HEK293 (cell line): ENCODE measurements around the gene NF2.

Experiments
- KLF1 ChIP-seq: fragments of 450-650 bp; formaldehyde crosslinking; IDR thresholded peaks from 2 replicates; pipeline ENCODE4 v1.5.1; 2016; ENCODE audit warnings: missing biosample characterization, missing genetic modification characterization
- SETDB1 ChIP-seq: IDR thresholded peaks from one replicate; pipeline ENCODE4 v1.6.1; 2017; ENCODE audit warnings: mild to moderate bottlenecking, low read length, moderate library complexity, mixed read lengths; ENCODE audit not compliant: insufficient read length
- ZBTB1 ChIP-seq: fragments of 450-650 bp; formaldehyde crosslinking; IDR thresholded peaks from 2 replicates; pipeline ENCODE4 v1.5.1; 2016; ENCODE audit warnings: missing biosample characterization, missing genetic modification characterization
- ZFP41 ChIP-seq: fragments of 450-650 bp; formaldehyde crosslinking; IDR thresholded peaks from 2 replicates; pipeline ENCODE4 v1.5.1; 2016; ENCODE audit warnings: missing biosample characterization, missing genetic modification characterization, borderline replicate concordance
- ZNF132 ChIP-seq: fragments of 450-650 bp; formaldehyde crosslinking; IDR thresholded peaks from 2 replicates; pipeline ENCODE4 v1.5.1; 2017; ENCODE audit warnings: missing biosample characterization, missing genetic modification characterization, borderline replicate concordance
- ZNF155 ChIP-seq: fragments of 450-650 bp; formaldehyde crosslinking; IDR thresholded peaks from 2 replicates; pipeline ENCODE4 v1.5.1; 2016; ENCODE audit warnings: missing biosample characterization, missing genetic modification characterization
- ZNF157 ChIP-seq: fragments of 450-650 bp; formaldehyde crosslinking; IDR thresholded peaks from 2 replicates; pipeline ENCODE4 v1.5.1; 2016; ENCODE audit warnings: missing biosample characterization, missing genetic modification characterization
- ZNF23 ChIP-seq: fragments of 450-650 bp; formaldehyde crosslinking; IDR thresholded peaks from 2 replicates; pipeline ENCODE4 v1.5.1; 2016; ENCODE audit warnings: missing biosample characterization, missing genetic modification characterization, borderline replicate concordance
- ZNF335 ChIP-seq: fragments of 450-650 bp; formaldehyde crosslinking; conservative IDR thresholded peaks from 2 replicates; pipeline ENCODE4 v1.5.1; 2016; ENCODE audit warnings: missing biosample characterization, missing genetic modification characterization
- ZNF350 ChIP-seq: fragments of 450-650 bp; formaldehyde crosslinking; IDR thresholded peaks from 2 replicates; pipeline ENCODE4 v1.5.0; 2017; ENCODE audit warnings: missing biosample characterization, mild to moderate bottlenecking, missing genetic modification characterization
- ZNF391 ChIP-seq: fragments of 450-650 bp; formaldehyde crosslinking; IDR thresholded peaks from 2 replicates; pipeline ENCODE4 v1.5.1; 2016; ENCODE audit warnings: low read depth, missing biosample characterization, missing genetic modification characterization, borderline replicate concordance
- ZNF416 ChIP-seq: fragments of 450-650 bp; formaldehyde crosslinking; IDR thresholded peaks from 2 replicates; pipeline ENCODE4 v1.5.1; 2016; ENCODE audit warnings: missing biosample characterization, missing genetic modification characterization
- ZNF558 ChIP-seq: fragments of 450-650 bp; formaldehyde crosslinking; IDR thresholded peaks from 2 replicates; pipeline ENCODE4 v1.5.1; 2016; ENCODE audit warnings: missing biosample characterization, missing genetic modification characterization
- ZNF560 ChIP-seq: fragments of 450-650 bp; formaldehyde crosslinking; IDR thresholded peaks from 2 replicates; pipeline ENCODE4 v1.5.1; 2017; ENCODE audit warnings: missing biosample characterization, missing genetic modification characterization, borderline replicate concordance
- ZNF600 ChIP-seq: fragments of 450-650 bp; formaldehyde crosslinking; IDR thresholded peaks from 2 replicates; pipeline ENCODE4 v1.5.1; 2016; ENCODE audit warnings: missing biosample characterization, missing genetic modification characterization
- ZNF624 ChIP-seq: fragments of 450-650 bp; formaldehyde crosslinking; IDR thresholded peaks from 2 replicates; pipeline ENCODE4 v1.5.1; 2017; ENCODE audit warnings: missing biosample characterization, missing genetic modification characterization
- ZNF629 ChIP-seq: fragments of 450-650 bp; formaldehyde crosslinking; IDR thresholded peaks from 2 replicates; pipeline ENCODE4 v1.5.1; 2017; ENCODE audit warnings: missing biosample characterization, missing genetic modification characterization
- ZNF76 ChIP-seq: fragments of 450-650 bp; formaldehyde crosslinking; IDR thresholded peaks from 2 replicates; pipeline ENCODE4; 2016; ENCODE audit warnings: low read depth, missing biosample characterization, missing genetic modification characterization, borderline replicate concordance
- ZNF776 ChIP-seq: fragments of 450-650 bp; formaldehyde crosslinking; IDR thresholded peaks from 2 replicates; pipeline ENCODE4 v1.5.0; 2017; ENCODE audit warnings: missing biosample characterization, missing genetic modification characterization, borderline replicate concordance
- ZNF785 ChIP-seq: fragments of 450-650 bp; formaldehyde crosslinking; IDR thresholded peaks from 2 replicates; pipeline ENCODE4 v1.5.1; 2016; ENCODE audit warnings: missing biosample characterization, missing genetic modification characterization
- ZSCAN30 ChIP-seq: fragments of 450-650 bp; IDR thresholded peaks from 2 replicates; pipeline ENCODE4 v1.5.1; 2018; ENCODE audit warnings: missing biosample characterization, mild to moderate bottlenecking, missing genetic modification characterization, moderate library complexity
- TF ChIP-seq, protein P1 (sequence below): fragments of 450-650 bp; formaldehyde crosslinking; IDR thresholded peaks from 2 replicates; pipeline ENCODE4 v1.5.1; 2017; ENCODE audit warnings: missing biosample characterization, missing genetic modification characterization
- TF ChIP-seq, protein P2 (sequence below): fragments of 450-650 bp; formaldehyde crosslinking; IDR thresholded peaks from 2 replicates; pipeline ENCODE4 v1.5.1; 2016; ENCODE audit warnings: missing biosample characterization, missing genetic modification characterization
- TF ChIP-seq, protein P3 (sequence below): fragments of 450-650 bp; formaldehyde crosslinking; IDR thresholded peaks from 2 replicates; pipeline ENCODE4 v1.5.1; 2016; ENCODE audit warnings: missing biosample characterization, missing genetic modification characterization
- TF ChIP-seq, protein P4 (sequence below): fragments of 450-650 bp; formaldehyde crosslinking; IDR thresholded peaks from 2 replicates; pipeline ENCODE4 v1.5.1; 2016; ENCODE audit warnings: missing biosample characterization, missing genetic modification characterization
- TF ChIP-seq, protein P5 (sequence below): fragments of 450-650 bp; formaldehyde crosslinking; IDR thresholded peaks from 2 replicates; pipeline ENCODE4 v1.5.1; 2016; ENCODE audit warnings: missing biosample characterization, missing genetic modification characterization

The NF2 gene

DNA sequence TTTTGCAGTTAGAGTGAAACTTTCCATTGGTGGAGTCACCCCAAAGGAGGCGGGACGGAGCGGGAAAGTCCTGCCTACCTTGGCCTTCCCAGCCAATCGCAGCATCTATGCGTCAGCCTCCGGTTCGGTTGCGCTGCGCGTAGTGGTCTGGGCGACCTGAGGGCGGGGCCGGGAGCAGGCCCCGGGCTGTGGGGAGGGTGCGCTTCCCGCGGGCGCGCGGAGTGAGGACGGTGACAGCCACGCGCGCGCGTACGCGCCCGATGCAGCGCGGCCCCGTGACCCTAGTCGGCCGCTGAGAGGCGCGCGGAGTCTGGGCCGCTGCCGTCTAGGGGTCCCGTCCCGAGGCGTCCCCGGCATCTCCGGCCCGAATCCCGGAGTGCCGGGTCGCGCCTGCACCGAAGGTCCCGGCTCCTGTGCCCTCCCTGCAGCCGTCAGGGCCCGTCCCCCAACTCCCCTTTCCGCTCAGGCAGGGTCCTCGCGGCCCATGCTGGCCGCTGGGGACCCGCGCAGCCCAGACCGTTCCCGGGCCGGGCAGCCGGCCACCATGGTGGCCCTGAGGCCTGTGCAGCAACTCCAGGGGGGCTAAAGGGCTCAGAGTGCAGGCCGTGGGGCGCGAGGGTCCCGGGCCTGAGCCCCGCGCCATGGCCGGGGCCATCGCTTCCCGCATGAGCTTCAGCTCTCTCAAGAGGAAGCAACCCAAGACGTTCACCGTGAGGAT lies at the start of gene NF2 (continued):
- TF ChIP-seq ZNF785 (peak; percentile 84; the same call in 1 of the 2 replicates), ZNF776 (tag by site-specific recombination) (no peak), ZNF350 (peak; percentile 96), ZNF391 (tag by site-specific recombination) (0 out of 2 replicates have a peak, but pooled peaks have one; percentile 32), ZSCAN30 (peak; percentile 82; the same call in 1 of the 2 replicates), ZNF335 (tag by site-specific recombination) (peak; percentile 96), ZFP41 (tag by site-specific recombination) (no peak), ZNF157 (tag by site-specific recombination) (no peak), ZNF600 (tag by site-specific recombination) (0 out of 2 replicates have a peak, but pooled peaks have one; percentile 31), SETDB1 (no peak), ZNF629 (tag by site-specific recombination) (peak; percentile 25; the same call in 1 of the 2 replicates), ZNF76 (tag by site-specific recombination) (peak; percentile 49; the same call in 1 of the 2 replicates), KLF1 (tag by site-specific recombination) (no peak), ZNF132 (tag by site-specific recombination) (no peak), ZBTB1 (tag by site-specific recombination) (no peak), ZNF416 (no peak), ZNF560 (tag by site-specific recombination) (no peak), ZNF558 (tag by site-specific recombination) (no peak), ZNF624 (no peak), ZNF155 (tag by site-specific recombination) (no peak), ZNF23 (tag by site-specific recombination) (no peak)
- TF ChIP-seq, protein P1, sequence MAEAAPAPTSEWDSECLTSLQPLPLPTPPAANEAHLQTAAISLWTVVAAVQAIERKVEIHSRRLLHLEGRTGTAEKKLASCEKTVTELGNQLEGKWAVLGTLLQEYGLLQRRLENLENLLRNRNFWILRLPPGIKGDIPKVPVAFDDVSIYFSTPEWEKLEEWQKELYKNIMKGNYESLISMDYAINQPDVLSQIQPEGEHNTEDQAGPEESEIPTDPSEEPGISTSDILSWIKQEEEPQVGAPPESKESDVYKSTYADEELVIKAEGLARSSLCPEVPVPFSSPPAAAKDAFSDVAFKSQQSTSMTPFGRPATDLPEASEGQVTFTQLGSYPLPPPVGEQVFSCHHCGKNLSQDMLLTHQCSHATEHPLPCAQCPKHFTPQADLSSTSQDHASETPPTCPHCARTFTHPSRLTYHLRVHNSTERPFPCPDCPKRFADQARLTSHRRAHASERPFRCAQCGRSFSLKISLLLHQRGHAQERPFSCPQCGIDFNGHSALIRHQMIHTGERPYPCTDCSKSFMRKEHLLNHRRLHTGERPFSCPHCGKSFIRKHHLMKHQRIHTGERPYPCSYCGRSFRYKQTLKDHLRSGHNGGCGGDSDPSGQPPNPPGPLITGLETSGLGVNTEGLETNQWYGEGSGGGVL (tag by site-specific recombination) = peak; percentile 74
- TF ChIP-seq, protein P2, sequence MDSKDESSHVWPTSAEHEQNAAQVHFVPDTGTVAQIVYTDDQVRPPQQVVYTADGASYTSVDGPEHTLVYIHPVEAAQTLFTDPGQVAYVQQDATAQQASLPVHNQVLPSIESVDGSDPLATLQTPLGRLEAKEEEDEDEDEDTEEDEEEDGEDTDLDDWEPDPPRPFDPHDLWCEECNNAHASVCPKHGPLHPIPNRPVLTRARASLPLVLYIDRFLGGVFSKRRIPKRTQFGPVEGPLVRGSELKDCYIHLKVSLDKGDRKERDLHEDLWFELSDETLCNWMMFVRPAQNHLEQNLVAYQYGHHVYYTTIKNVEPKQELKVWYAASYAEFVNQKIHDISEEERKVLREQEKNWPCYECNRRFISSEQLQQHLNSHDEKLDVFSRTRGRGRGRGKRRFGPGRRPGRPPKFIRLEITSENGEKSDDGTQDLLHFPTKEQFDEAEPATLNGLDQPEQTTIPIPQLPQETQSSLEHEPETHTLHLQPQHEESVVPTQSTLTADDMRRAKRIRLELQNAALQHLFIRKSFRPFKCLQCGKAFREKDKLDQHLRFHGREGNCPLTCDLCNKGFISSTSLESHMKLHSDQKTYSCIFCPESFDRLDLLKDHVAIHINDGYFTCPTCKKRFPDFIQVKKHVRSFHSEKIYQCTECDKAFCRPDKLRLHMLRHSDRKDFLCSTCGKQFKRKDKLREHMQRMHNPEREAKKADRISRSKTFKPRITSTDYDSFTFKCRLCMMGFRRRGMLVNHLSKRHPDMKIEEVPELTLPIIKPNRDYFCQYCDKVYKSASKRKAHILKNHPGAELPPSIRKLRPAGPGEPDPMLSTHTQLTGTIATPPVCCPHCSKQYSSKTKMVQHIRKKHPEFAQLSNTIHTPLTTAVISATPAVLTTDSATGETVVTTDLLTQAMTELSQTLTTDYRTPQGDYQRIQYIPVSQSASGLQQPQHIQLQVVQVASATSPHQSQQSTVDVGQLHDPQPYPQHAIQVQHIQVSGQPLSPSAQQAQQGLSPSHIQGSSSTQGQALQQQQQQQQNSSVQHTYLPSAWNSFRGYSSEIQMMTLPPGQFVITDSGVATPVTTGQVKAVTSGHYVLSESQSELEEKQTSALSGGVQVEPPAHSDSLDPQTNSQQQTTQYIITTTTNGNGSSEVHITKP (tag by site-specific recombination) = no peak
- TF ChIP-seq, protein P3, sequence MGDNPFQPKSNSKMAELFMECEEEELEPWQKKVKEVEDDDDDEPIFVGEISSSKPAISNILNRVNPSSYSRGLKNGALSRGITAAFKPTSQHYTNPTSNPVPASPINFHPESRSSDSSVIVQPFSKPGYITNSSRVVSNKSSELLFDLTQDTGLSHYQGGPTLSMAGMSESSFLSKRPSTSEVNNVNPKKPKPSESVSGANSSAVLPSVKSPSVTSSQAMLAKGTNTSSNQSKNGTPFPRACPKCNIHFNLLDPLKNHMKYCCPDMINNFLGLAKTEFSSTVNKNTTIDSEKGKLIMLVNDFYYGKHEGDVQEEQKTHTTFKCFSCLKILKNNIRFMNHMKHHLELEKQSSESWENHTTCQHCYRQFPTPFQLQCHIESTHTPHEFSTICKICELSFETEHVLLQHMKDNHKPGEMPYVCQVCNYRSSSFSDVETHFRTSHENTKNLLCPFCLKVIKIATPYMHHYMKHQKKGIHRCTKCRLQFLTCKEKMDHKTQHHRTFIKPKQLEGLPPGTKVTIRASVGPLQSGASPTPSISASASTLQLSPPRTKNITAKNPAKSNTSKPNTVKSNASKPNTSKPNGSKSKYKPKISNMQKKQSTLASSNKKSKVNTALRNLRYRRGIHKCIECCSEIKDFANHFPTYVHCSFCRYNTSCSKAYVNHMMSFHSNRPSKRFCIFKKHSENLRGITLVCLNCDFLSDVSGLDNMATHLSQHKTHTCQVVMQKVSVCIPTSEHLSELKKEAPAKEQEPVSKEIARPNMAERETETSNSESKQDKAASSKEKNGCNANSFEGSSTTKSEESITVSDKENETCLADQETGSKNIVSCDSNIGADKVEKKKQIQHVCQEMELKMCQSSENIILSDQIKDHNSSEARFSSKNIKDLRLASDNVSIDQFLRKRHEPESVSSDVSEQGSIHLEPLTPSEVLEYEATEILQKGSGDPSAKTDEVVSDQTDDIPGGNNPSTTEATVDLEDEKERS (tag by site-specific recombination) = no peak
- TF ChIP-seq, protein P4, sequence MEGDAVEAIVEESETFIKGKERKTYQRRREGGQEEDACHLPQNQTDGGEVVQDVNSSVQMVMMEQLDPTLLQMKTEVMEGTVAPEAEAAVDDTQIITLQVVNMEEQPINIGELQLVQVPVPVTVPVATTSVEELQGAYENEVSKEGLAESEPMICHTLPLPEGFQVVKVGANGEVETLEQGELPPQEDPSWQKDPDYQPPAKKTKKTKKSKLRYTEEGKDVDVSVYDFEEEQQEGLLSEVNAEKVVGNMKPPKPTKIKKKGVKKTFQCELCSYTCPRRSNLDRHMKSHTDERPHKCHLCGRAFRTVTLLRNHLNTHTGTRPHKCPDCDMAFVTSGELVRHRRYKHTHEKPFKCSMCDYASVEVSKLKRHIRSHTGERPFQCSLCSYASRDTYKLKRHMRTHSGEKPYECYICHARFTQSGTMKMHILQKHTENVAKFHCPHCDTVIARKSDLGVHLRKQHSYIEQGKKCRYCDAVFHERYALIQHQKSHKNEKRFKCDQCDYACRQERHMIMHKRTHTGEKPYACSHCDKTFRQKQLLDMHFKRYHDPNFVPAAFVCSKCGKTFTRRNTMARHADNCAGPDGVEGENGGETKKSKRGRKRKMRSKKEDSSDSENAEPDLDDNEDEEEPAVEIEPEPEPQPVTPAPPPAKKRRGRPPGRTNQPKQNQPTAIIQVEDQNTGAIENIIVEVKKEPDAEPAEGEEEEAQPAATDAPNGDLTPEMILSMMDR = peak; percentile 81
- TF ChIP-seq, protein P5, sequence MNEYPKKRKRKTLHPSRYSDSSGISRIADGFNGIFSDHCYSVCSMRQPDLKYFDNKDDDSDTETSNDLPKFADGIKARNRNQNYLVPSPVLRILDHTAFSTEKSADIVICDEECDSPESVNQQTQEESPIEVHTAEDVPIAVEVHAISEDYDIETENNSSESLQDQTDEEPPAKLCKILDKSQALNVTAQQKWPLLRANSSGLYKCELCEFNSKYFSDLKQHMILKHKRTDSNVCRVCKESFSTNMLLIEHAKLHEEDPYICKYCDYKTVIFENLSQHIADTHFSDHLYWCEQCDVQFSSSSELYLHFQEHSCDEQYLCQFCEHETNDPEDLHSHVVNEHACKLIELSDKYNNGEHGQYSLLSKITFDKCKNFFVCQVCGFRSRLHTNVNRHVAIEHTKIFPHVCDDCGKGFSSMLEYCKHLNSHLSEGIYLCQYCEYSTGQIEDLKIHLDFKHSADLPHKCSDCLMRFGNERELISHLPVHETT = no peak
